Immature natural killer cell (primary cell): ENCODE data around the gene ARFIP1. TPM values are rescaled to one million over a fixed set of nuclear protein-coding genes. Genes with fewer than 3 reads are reported as not detected.
"Not testable (repeated sequence)": the region's sequence is repeated elsewhere in the genome, so short reads cannot be mapped to it uniquely, and the experiment has no call there.

Experiments used
- DNase-seq, 3 donors: peaks; one replicate each; pipeline ENCODE4 v3.0.0; 2022; ENCODE audit warnings: mixed read lengths in 1 of 3
- H3K27ac Mint-ChIP-seq, 6 donors: one replicate each; pipeline ENCODE4 v1.8.0; 2020; ENCODE audit warnings: mixed read lengths in 6 of 6, mild to moderate bottlenecking in 5 of 6, inconsistent platforms in 4 of 6, moderate library complexity in 3 of 6
- H3K27me3 Mint-ChIP-seq, 3 donors: one replicate each; pipeline ENCODE4 v1.8.0; 2020 to 2021; ENCODE audit warnings: low read depth in 3 of 3, mild to moderate bottlenecking in 3 of 3, mixed read lengths in 3 of 3, moderate library complexity in 3 of 3, inconsistent platforms in 1 of 3
- H3K36me3 Mint-ChIP-seq, 3 donors: one replicate each; pipeline ENCODE4 v1.8.0; 2020; ENCODE audit warnings: mixed read lengths in 3 of 3, inconsistent platforms in 2 of 3, mild to moderate bottlenecking in 2 of 3
- H3K4me1 Mint-ChIP-seq, 2 donors: one replicate each; pipeline ENCODE4 v1.8.0; 2020; ENCODE audit warnings: inconsistent platforms in 2 of 2, mild to moderate bottlenecking in 2 of 2, mixed read lengths in 2 of 2, moderate library complexity in 1 of 2
- H3K4me3 Mint-ChIP-seq, 5 donors: one replicate each; pipeline ENCODE4 v1.8.0; 2020; ENCODE audit warnings: mild to moderate bottlenecking in 5 of 5, mixed read lengths in 5 of 5, inconsistent platforms in 3 of 5, moderate library complexity in 3 of 5
- H3K9me3 Mint-ChIP-seq, 6 donors: one replicate each; pipeline ENCODE4 v1.8.0; 2020; ENCODE audit warnings: mild to moderate bottlenecking in 6 of 6, mixed read lengths in 6 of 6, inconsistent platforms in 4 of 6, moderate library complexity in 3 of 6
- polyA plus RNA-seq, 3 donors: library from polyadenylated mRNA; unstranded; fragments of 300-500 nt; fragmentation: Illumina TruSeq; gene quantifications; one replicate each; pipeline ENCODE4 v1.2.3, GENCODE V29; 2021

ARFIP1 gene, protein sequence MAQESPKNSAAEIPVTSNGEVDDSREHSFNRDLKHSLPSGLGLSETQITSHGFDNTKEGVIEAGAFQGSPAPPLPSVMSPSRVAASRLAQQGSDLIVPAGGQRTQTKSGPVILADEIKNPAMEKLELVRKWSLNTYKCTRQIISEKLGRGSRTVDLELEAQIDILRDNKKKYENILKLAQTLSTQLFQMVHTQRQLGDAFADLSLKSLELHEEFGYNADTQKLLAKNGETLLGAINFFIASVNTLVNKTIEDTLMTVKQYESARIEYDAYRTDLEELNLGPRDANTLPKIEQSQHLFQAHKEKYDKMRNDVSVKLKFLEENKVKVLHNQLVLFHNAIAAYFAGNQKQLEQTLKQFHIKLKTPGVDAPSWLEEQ
- 10 to 100 TPM; 23.2 to 31.0 (median 25.6) TPM for polyA plus RNA-seq

DNA sequence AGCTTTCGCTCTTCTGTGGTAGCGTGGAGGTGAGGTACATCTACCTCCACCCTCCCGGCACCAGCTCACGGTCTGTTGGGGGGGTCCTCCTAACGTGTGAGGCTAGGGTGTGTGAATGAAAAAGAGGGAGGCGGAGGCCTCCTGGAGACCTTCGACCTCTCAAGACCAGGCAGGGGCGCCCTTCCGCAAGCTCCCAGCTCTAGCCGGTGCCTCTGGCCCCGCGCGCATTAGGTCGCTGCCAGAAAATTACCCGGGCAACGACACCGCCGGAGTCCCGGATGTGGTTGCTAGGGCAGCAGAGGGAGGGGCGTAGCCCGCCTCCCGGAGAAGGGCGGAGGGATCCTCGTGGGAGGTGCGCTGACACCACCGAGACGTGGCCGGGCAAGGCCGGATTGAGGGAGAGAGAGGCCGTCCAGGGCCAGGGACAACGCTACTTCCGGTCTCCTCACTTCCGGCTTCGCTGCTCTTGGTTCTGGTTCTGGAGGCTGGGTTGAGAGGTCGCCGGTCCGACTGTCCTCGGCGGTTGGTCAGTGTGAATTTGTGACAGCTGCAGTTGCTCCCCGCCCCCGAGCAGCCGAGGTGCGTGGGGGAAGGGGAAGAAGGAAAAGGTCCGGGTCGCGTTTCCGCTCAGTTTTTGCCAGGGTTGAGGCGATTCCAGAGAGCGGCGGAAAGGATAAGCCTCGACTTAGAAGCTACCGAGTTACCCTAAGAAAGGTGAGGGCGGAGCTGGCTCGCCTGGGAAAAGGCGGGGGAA, at the start of gene ARFIP1, which contains the start of gene TIGD4:
TSS of gene ARFIP1 (plus strand) at position 442 of the 754 bp plus-strand sequence. CDS start 49,680 bp downstream, outside the sequence.
TSS of gene TIGD4 (minus strand) at position 218 of the 754 bp plus-strand sequence. CDS start 8,726 bp downstream, outside the sequence.
- Mint-ChIP-seq H3K4me3 (peak within 1 kb of the TSS; percentile 95 to 100 (median 98)), H3K4me1 (peaks cover 47 to 48% of the 10 kb centered on the region in 2 donors), H3K36me3 (no peaks in the 10 kb centered on the region), H3K27ac (peak within 1 kb of the TSS; percentile 86 to 98 (median 95)), H3K27me3 (peaks cover 8 to 13% (median 11%) of the 10 kb centered on the region in 3 donors), H3K9me3 (no peaks in the 10 kb centered on the region)
- DNase-seq = peak; percentile 93 to 94 (median 94)

- DNase-seq = no peak
- Mint-ChIP-seq H3K27me3 (peaks cover 0 to 8% (median 3%) of the 10 kb centered on the region in 3 donors), H3K9me3 (no peaks in the 10 kb centered on the region), H3K4me1 (no peaks in the 10 kb centered on the region), H3K36me3 (no peaks in the 10 kb centered on the region), H3K4me3 (no peak overlapping the region), H3K27ac (no peak overlapping the region)
Observed at GRCh38 chr4:152731997-152732396, 47.8 kb upstream of the ARFIP1 start.

DNA sequence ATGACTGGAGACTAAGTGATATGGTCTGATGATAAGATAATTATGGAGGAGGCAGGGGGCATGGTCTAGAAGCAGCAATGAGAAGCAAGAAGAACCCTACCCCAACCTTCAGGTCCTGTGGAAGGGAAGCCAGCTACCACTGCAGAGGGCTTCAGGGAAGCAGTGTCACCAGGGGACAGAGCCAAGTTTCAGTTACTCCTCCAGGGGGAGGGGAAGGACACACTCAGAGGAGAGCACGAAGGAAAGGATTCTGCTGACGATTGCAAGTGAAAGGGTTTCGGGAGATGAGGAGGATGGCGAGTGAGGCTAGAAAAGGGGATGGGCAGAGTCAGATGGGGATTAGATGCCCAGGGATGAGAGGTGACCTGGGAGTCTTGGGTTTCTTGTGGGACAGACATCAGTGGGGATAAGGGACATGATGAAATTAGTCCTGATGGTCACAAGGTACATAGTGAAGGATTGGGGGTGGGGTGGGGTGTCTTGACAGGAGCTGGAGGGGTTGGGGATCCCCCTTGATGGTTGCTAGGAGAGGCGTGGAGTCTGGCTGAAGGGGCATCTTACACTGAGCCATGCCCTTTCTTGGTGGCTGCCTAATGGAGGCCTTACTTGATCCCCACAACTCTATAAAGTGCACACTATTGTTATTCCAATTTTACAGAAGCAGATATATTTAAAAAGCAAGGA, 45.6 kb upstream of the ARFIP1 start:
- no peaks in the 10 kb centered on the region for H3K36me3 Mint-ChIP-seq
- DNase-seq = no peak
- H3K9me3 Mint-ChIP-seq = no peaks in the 10 kb centered on the region
- peaks cover 0 to 4% (median 3%) of the 10 kb centered on the region in 3 donors for H3K27me3 Mint-ChIP-seq
- no peak overlapping the region for H3K4me3 Mint-ChIP-seq
- no peak overlapping the region for H3K27ac Mint-ChIP-seq
- no peaks in the 10 kb centered on the region for H3K4me1 Mint-ChIP-seq

- Mint-ChIP-seq H3K4me1 (no peaks in the 10 kb centered on the region), H3K9me3 (no peaks in the 10 kb centered on the region), H3K4me3 (no peak overlapping the region), H3K36me3 (no peaks in the 10 kb centered on the region), H3K27ac (no peak overlapping the region), H3K27me3 (peaks cover 0 to 4% (median 3%) of the 10 kb centered on the region in 3 donors)
- DNase-seq = no peak
Observed at GRCh38 chr4:152734699-152735050, 45.1 kb upstream of the ARFIP1 start.

DNA sequence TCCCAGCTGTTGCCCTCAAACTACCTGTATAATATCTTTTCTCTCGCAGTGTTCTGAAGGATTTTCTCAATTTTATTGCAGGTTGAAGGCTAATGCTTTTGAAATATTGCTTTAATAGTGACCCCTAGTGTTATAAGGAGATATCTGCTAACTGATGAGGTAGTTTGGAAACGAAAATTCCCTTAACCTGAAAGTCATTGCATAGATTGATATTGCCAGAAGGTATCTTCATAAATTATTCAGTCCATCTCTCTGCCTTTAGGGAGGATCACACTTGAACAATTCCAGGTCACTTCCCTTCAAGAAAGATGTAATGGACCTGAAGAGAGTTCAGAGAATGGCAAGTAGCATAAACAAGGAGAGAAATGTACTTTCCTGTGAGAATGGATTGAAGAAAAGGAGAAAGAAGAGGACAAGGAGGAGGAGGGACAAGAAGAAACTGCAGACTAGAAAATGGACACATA, 44.3 kb upstream of the ARFIP1 start:
- no peak overlapping the region for H3K4me3 Mint-ChIP-seq
- H3K4me1 Mint-ChIP-seq = no peaks in the 10 kb centered on the region
- no peaks in the 10 kb centered on the region for H3K36me3 Mint-ChIP-seq
- peak in 1 of 3 donors; percentile 20 for DNase-seq
- H3K27ac Mint-ChIP-seq = no peak overlapping the region
- peaks cover 0 to 4% (median 3%) of the 10 kb centered on the region in 3 donors for H3K27me3 Mint-ChIP-seq
- no peaks in the 10 kb centered on the region for H3K9me3 Mint-ChIP-seq

- peaks cover 0 to 4% (median 3%) of the 10 kb centered on the region in 3 donors for H3K27me3 Mint-ChIP-seq
- no peaks in the 10 kb centered on the region for H3K36me3 Mint-ChIP-seq
- no peaks in the 10 kb centered on the region for H3K9me3 Mint-ChIP-seq
- DNase-seq = no peak
- H3K27ac Mint-ChIP-seq = no peak overlapping the region
- H3K4me1 Mint-ChIP-seq = no peaks in the 10 kb centered on the region
- no peak overlapping the region for H3K4me3 Mint-ChIP-seq
Observed at GRCh38 chr4:152735906-152736305, 43.8 kb upstream of the ARFIP1 start.

- Mint-ChIP-seq H3K9me3 (no peaks in the 10 kb centered on the region), H3K36me3 (no peaks in the 10 kb centered on the region), H3K4me1 (no peaks in the 10 kb centered on the region), H3K4me3 (no peak overlapping the region), H3K27me3 (peaks cover 0 to 4% (median 3%) of the 10 kb centered on the region in 3 donors), H3K27ac (no peak overlapping the region)
- no peak for DNase-seq
Observed at GRCh38 chr4:152738827-152739226, 40.9 kb upstream of the ARFIP1 start.

DNA sequence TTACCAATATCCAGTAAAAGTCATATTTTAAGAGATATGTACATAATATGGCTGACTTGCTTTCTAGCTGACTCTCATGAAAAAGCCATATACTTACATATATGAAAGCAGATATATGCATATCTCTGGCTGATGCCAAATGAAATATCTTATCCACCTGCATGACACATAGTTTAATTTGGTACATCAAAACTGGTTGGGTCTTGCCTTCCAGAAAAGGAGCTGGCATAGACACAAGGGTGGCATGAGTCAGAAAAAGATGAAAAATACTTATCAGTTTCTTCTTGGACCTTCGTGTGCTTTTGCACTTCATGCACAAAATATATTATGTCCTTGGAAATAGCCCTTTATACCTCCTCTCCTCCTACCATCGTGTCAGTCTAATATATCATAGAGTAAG, 32.3 kb upstream of the ARFIP1 start:
- no peak overlapping the region for H3K27ac Mint-ChIP-seq
- no peaks in the 10 kb centered on the region for H3K36me3 Mint-ChIP-seq
- H3K4me3 Mint-ChIP-seq = no peak overlapping the region

GRCh38 chr4:152748619-152749018, 31.1 kb upstream of the ARFIP1 start:
- Mint-ChIP-seq H3K4me1 (no peaks in the 10 kb centered on the region), H3K27me3 (peaks cover 0 to 6% (median 2%) of the 10 kb centered on the region in 3 donors), H3K9me3 (no peaks in the 10 kb centered on the region), H3K4me3 (no peak overlapping the region), H3K36me3 (no peaks in the 10 kb centered on the region), H3K27ac (no peak overlapping the region)
- no peak for DNase-seq

More for the DNA sequence above, 32.3 kb upstream of the ARFIP1 start:
- Mint-ChIP-seq H3K9me3 (no peaks in the 10 kb centered on the region), H3K4me1 (no peaks in the 10 kb centered on the region), H3K27me3 (peaks cover 0 to 6% (median 2%) of the 10 kb centered on the region in 3 donors)
- DNase-seq = no peak

GRCh38 chr4:152763796-152764195, 16.0 kb upstream of the ARFIP1 start:
- DNase-seq = no peak
- no peak overlapping the region for H3K27ac Mint-ChIP-seq
- no peaks in the 10 kb centered on the region for H3K4me1 Mint-ChIP-seq
- H3K27me3 Mint-ChIP-seq = peaks cover 0 to 9% (median 3%) of the 10 kb centered on the region in 3 donors
- H3K4me3 Mint-ChIP-seq = no peak overlapping the region
- no peaks in the 10 kb centered on the region for H3K9me3 Mint-ChIP-seq
- H3K36me3 Mint-ChIP-seq = no peaks in the 10 kb centered on the region

- H3K4me1 Mint-ChIP-seq, H3K9me3 Mint-ChIP-seq, H3K4me3 Mint-ChIP-seq, H3K27ac Mint-ChIP-seq, H3K27me3 Mint-ChIP-seq, H3K36me3 Mint-ChIP-seq, DNase-seq: not testable (repeated sequence)
Observed at GRCh38 chr4:152765069-152765737, 14.6 kb upstream of the ARFIP1 start.

DNA sequence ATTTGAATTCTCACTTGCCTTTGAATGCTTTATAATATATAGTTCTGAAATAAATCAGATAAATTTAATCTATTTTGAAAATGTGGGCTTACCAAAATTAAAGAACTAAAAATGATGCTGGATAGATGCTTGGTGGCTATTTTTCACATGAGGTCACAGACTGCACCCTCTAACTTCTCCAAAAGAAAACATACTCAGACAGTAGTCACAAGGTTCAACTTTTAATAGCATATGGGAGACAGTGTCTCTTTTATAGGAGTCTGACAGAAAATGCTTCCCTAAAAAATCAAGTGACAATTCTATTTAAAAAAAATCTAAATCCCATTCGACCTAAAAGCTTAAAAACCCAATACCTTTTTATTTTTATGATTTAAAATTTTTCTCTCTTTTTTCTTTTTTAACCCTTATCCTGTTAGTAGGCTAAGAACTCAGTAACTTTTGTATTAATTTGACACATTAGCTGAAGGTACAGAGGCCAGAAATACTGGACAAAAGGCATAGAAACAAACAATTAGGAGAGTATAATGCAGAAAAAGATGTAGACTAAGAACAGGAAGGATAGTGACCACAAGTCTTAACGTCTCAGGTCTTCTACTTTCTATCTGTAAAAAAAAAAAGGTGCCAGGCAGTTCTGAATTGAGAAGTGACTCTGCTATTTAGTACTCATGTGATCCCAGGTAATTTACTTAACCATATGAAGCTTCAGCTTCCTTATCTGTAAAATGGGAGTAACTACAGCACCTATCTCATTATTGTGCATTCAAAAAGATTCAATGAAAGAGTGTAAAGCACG, 7.8 kb upstream of the ARFIP1 start:
- Mint-ChIP-seq H3K27me3 (no peaks in the 10 kb centered on the region), H3K36me3 (peaks cover 0 to 6% (median 0%) of the 10 kb centered on the region in 3 donors), H3K4me1 (peaks cover 0 to 4% of the 10 kb centered on the region in 2 donors), H3K4me3 (no peak overlapping the region), H3K9me3 (no peaks in the 10 kb centered on the region), H3K27ac (peak overlapping the region in 1 of 6 donors; percentile 14)
- DNase-seq = no peak

GRCh38 chr4:152773339-152773738, 6.4 kb upstream of the ARFIP1 start:
- H3K36me3 Mint-ChIP-seq = peaks cover 0 to 6% (median 0%) of the 10 kb centered on the region in 3 donors
- H3K27ac Mint-ChIP-seq = no peak overlapping the region
- no peaks in the 10 kb centered on the region for H3K27me3 Mint-ChIP-seq
- H3K4me3 Mint-ChIP-seq = no peak overlapping the region
- H3K4me1 Mint-ChIP-seq = peaks cover 2 to 4% of the 10 kb centered on the region in 2 donors
- DNase-seq = no peak
- H3K9me3 Mint-ChIP-seq = no peaks in the 10 kb centered on the region
